Gastrocnemius medialis (tissue), 4 donors: Measurements from ENCODE around the gene SBK3. TPM values are rescaled to one million over a fixed set of nuclear protein-coding genes. Genes with fewer than 3 reads are reported as not detected.
A peak's percentile ranks its signal among the peaks of the same experiment; 100 is the strongest.

Source experiments
- ATAC-seq, 2 donors: fragments of 150-250 bp; one replicate each; pipeline ENCODE4 v1.9.1; 2016
- DNase-seq, 2 donors: peaks; one replicate each; pipeline ENCODE4 v3.0.0-alpha.2; 2019
- H3K27ac ChIP-seq, 4 donors: fragments of 200-600 bp; sonication (generic); 1 replicate in 1 of 4; 2 replicates in 3 of 4; pipeline ENCODE4 v1.5.1; 2016 to 2018; ENCODE audit warnings: mild to moderate bottlenecking in 2 of 4, moderate library complexity in 1 of 4
- H3K27me3 ChIP-seq, 3 donors: fragments of 200-600 bp; sonication (generic) in 2 of 3; 1 replicate in 1 of 3; 2 replicates in 2 of 3; pipeline versions ENCODE4 v1.5.1 to v1.6.0; 2016 to 2019; ENCODE audit warnings: mild to moderate bottlenecking in 1 of 3, moderate library complexity in 1 of 3
- H3K36me3 ChIP-seq, 2 donors: fragments of 200-600 bp; sonication (generic) in 1 of 2; one replicate each; pipeline ENCODE4 v1.5.1; 2017 to 2018
- H3K4me1 ChIP-seq, 2 donors: fragments of 200-600 bp; sonication (generic) in 1 of 2; one replicate each; pipeline ENCODE4 v1.5.1; 2016 to 2017; ENCODE audit warnings: mild to moderate bottlenecking in 2 of 2
- H3K4me3 ChIP-seq, 4 donors: fragments of 200-600 bp; sonication (generic) in 3 of 4; 1 replicate in 1 of 4; 2 replicates in 3 of 4; pipeline ENCODE4 v1.5.1; 2016 to 2019; ENCODE audit warnings: mild to moderate bottlenecking in 2 of 4
- H3K9me3 ChIP-seq, 3 donors: fragments of 200-600 bp; sonication (generic) in 2 of 3; 1 replicate in 1 of 3; 2 replicates in 2 of 3; pipeline ENCODE4 v1.5.1; 2016 to 2019
- POLR2A ChIP-seq, 2 donors: fragments of 450-650 bp; IDR thresholded peaks; one replicate each; pipeline ENCODE4 v1.6.1; 2017; ENCODE audit warnings: antibody characterized with exemption in 2 of 2, mild to moderate bottlenecking in 2 of 2, moderate library complexity in 2 of 2
- in situ Hi-C, 4 donors: fragments of 200-750 bp; cut with MboI; loops; one replicate each; pipeline versions ENCODE4 v1.15.0 to v1.8.0; 2017; ENCODE audit warnings: low sequenced_read_pairs in 4 of 4
- intact Hi-C: fragments of 100-400 bp; cut with DNase I; formaldehyde crosslinking; loops from one replicate; pipeline ENCODE4 v1.15.1; 2023; ENCODE audit warnings: low total_unique reads
- total RNA-seq, 4 donors: library from RNA; depleted of rRNA; stranded (reverse); fragments of >200 nt; gene quantifications; one replicate each; pipeline versions ENCODE4 v1.1.0 to v1.2.3, GENCODE V29; 2016
- TF ChIP-seq, protein P1 (sequence below), 5 experiments: fragments of 450-650 bp in 3 of 5; fragments of 200-600 bp in 2 of 5; sonication (generic) in 2 of 5; IDR thresholded peaks in 4 of 5; conservative IDR thresholded peaks in 1 of 5; 1 replicate in 4 of 5; 2 replicates in 1 of 5; pipeline ENCODE4 v1.5.1; 2016 to 2019; ENCODE audit warnings: antibody characterized with exemption in 5 of 5, mild to moderate bottlenecking in 3 of 5, moderate library complexity in 3 of 5

SBK3 gene
- total RNA-seq, 4 donors from 2014 or later = 3.1 to 24.1 (median 6.8) TPM

DNA sequence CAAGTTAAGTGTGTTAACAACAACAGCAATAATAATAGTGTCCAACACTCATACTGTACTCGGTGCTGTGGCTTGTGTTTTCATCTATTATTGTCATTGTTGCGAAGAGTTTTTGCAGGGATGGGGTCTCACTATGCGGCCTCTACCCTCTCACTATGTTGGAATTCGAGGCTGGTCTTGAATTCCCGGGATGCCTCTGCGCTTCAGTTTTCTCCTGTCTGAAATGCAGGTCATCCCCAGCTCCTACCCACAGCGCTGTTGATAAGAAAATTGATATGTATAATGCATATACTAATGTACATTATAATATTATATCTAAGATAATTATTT is 4.9 kb upstream of the SBK3 start:
- H3K27me3 ChIP-seq = no peaks in the 10 kb centered on the region
- H3K27ac ChIP-seq = peak overlapping the region; percentile 90 to 98 (median 94)
- no peak for ATAC-seq
- no peaks in the 10 kb centered on the region for H3K36me3 ChIP-seq
- no peaks in the 10 kb centered on the region for H3K9me3 ChIP-seq
- H3K4me3 ChIP-seq = peak overlapping the region; percentile 31 to 52 (median 42)
- intact Hi-C loops = no loop called here
- in situ Hi-C loops = no loop called here
- DNase-seq = no peak
- H3K4me1 ChIP-seq = peaks cover 70 to 74% of the 10 kb centered on the region in 2 donors
- TF ChIP-seq POLR2A (IDR thresholded peaks at IDR 0.05) = no peak
- TF ChIP-seq, protein P1, sequence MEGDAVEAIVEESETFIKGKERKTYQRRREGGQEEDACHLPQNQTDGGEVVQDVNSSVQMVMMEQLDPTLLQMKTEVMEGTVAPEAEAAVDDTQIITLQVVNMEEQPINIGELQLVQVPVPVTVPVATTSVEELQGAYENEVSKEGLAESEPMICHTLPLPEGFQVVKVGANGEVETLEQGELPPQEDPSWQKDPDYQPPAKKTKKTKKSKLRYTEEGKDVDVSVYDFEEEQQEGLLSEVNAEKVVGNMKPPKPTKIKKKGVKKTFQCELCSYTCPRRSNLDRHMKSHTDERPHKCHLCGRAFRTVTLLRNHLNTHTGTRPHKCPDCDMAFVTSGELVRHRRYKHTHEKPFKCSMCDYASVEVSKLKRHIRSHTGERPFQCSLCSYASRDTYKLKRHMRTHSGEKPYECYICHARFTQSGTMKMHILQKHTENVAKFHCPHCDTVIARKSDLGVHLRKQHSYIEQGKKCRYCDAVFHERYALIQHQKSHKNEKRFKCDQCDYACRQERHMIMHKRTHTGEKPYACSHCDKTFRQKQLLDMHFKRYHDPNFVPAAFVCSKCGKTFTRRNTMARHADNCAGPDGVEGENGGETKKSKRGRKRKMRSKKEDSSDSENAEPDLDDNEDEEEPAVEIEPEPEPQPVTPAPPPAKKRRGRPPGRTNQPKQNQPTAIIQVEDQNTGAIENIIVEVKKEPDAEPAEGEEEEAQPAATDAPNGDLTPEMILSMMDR (IDR thresholded peaks at IDR 0.05 in 4 of 5, conservative IDR thresholded peaks at IDR 0.05 in 1 of 5) = no peak

DNA sequence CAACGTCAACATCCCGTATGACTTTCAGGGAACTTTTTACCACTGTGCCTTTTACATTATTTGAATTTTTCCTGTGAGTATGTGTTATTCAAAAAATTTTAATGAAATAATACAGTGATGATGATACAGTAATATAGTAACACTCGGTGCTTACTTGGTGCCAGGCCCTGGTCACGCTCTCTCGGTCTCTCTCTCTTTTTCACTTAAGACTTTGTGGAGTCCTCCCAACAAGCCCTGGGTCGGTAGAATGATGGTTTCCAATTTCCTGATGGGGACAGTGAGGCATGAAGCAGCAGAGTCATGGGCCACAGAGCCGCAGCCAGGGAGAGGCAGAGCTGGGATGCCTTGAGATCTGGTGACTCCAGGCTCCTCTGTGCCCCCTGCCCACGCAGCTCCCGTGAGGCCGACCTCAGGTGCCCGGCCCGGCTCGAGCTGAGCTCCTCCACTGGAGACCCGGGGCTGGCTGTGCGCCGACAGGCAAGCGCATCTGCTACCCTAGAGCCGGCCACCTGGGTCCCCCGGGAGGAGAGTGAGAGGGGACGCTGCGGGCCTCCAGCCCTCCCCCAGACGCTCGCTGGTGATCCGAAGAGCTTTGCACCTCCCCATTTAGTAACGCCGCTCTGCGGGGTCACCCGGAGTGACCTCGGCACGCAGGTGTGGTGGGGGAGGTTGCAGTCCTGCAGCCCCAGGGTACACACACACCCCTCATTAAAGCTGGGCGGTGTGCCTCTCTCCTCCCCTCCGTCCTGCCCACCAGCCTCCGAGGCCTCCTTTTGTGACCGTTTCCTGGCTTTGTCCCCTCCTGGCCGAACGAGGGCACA is 4.4 kb upstream of the SBK3 start:
- Histone ChIP-seq H3K9me3 (no peaks in the 10 kb centered on the region), H3K27ac (peak overlapping the region; percentile 90 to 98 (median 94)), H3K36me3 (no peaks in the 10 kb centered on the region), H3K4me3 (peak overlapping the region; percentile 31 to 52 (median 42)), H3K27me3 (no peaks in the 10 kb centered on the region), H3K4me1 (peaks cover 70 to 74% of the 10 kb centered on the region in 2 donors)
- TF ChIP-seq, protein P1 (IDR thresholded peaks at IDR 0.05 in 4 of 5, conservative IDR thresholded peaks at IDR 0.05 in 1 of 5) = peak in 1 of 5 experiments; percentile 15
- TF ChIP-seq POLR2A (IDR thresholded peaks at IDR 0.05) = peak; percentile 20 to 21
- ATAC-seq (peak; percentile 67 to 72), DNase-seq (peak; percentile 88 to 89)
- intact Hi-C loops (no loop called here), in situ Hi-C loops (loop anchor here in 1 of 4 donors (5.0 kb wide), 1 partner anchor 48 kb away; the partner anchor contains the start of gene FIZ1)

DNA sequence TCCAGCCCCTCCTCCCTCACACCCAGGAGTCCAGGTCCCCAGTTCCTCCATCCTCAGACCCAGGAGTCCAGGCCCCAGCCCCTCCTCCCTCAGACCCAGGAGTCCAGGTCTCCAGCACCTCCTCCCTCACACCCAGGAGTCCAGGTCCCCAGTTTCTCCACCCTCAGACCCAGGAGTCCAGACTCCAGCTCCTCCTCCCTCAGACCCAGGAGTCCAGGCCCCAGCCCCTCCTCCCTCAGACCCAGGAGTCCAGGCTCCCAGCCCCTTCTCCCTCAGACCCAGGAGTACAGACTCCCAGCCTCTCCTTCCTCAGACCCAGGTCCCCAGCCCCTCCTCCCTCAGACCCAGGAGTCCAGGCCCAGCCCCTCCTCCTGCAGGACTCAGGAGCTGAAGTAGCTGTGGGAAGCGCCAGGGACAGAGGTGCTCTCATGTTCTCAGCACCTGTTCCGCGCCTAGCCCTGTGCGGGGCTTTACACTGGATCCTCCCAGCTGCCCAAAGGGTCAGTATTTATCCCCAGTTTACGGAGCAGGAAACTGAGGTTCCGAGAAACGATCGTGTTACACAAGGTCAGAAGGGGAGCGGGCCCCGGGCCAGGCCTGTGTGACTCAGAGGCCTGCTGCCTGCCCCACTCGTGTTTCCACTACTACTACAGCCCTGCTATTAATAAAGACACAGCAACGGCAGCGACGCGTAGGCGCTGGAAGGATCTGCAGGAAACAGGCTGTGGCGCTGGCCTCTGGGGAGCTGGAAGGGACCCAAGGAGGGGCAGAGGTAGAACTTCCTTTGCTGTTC is 1.7 kb upstream of the SBK3 start:
- intact Hi-C loops (loop anchor here (2.0 kb wide), 1 partner anchor 58 kb away; the partner anchor contains the start of gene ZNF865), in situ Hi-C loops (loop anchor here in 1 of 4 donors (5.0 kb wide), 1 partner anchor 50 kb away; the partner anchor contains the start of gene FIZ1)
- DNase-seq (peak; percentile 80 to 94), ATAC-seq (peak; percentile 68 to 69)
- peak overlapping the region; percentile 90 to 98 (median 94) for H3K27ac ChIP-seq
- no peaks in the 10 kb centered on the region for H3K27me3 ChIP-seq
- H3K4me3 ChIP-seq = peak overlapping the region in 3 of 4 donors; percentile 3 to 17 (median 11)
- H3K4me1 ChIP-seq = peaks cover 51 to 57% of the 10 kb centered on the region in 2 donors
- no peaks in the 10 kb centered on the region for H3K9me3 ChIP-seq
- H3K36me3 ChIP-seq = no peaks in the 10 kb centered on the region
- TF ChIP-seq, protein P1 (IDR thresholded peaks at IDR 0.05 in 4 of 5, conservative IDR thresholded peaks at IDR 0.05 in 1 of 5) = no peak
- peak; percentile 74 to 78 for TF ChIP-seq POLR2A (IDR thresholded peaks at IDR 0.05)

DNA sequence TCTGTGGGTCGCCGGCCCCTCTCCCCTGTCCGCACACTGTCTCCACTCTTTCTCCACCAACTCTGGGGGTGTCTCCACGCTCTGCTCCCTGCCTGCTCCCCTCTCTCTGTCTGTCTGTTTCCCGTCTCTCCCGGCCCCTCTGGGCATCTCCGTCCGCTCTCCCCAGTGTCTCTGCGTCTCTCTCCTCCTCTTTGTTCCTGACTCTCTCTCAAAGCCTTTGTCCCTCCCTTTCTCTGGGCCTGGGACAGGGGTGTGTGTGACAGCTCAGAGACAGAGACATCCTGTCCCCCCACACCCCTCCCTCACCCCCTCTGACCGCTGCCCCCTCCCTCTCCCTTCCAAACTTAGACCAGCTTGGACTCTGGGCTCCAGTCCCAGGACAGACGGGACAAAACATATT is 668 bp upstream of the SBK3 start:
- TF ChIP-seq POLR2A (IDR thresholded peaks at IDR 0.05) = peak; percentile 44 to 69
- TF ChIP-seq, protein P1 (IDR thresholded peaks at IDR 0.05 in 4 of 5, conservative IDR thresholded peaks at IDR 0.05 in 1 of 5) = no peak
- Histone ChIP-seq H3K27me3 (no peaks in the 10 kb centered on the region), H3K36me3 (no peaks in the 10 kb centered on the region), H3K4me1 (peaks cover 51 to 57% of the 10 kb centered on the region in 2 donors), H3K4me3 (peak overlapping the region in 3 of 4 donors; percentile 4 to 17 (median 7)), H3K27ac (peak overlapping the region; percentile 90 to 98 (median 94)), H3K9me3 (no peaks in the 10 kb centered on the region)
- DNase-seq (peak; percentile 78 to 84), ATAC-seq (peak; percentile 49 to 54)
- intact Hi-C loops = loop anchor here (2.0 kb wide), 1 partner anchor 59 kb away; the partner anchor contains the start of gene ZNF865
- in situ Hi-C loops = loop anchor here in 1 of 4 donors (5.0 kb wide), 1 partner anchor 51 kb away; the partner anchor contains the start of gene FIZ1
